DMS53 (cell line): Measurements from ENCODE around the gene BHLHE40.

Experiments used
- DNase-seq: peaks from one replicate; lab custom pipeline; 2025; lab: John Stamatoyannopoulos, UW

Gene BHLHE40

GRCh38 chr3:5001135-5001534, 21.9 kb downstream of the BHLHE40 start:
- no peak for DNase-seq

GRCh38 chr3:5001805-5002173, 22.6 kb downstream of the BHLHE40 start:
- no peak for DNase-seq

GRCh38 chr3:5002174-5002870, 23.1 kb downstream of the BHLHE40 start:
- no peak for DNase-seq

- DNase-seq, result no peak
Measured at GRCh38 chr3:5002871-5003247, 23.6 kb downstream of the BHLHE40 start.

GRCh38 chr3:5004319-5005152, 25.3 kb downstream of the BHLHE40 start:
- DNase-seq, result no peak

- peak; percentile 0 for DNase-seq
Measured at GRCh38 chr3:5005367-5005766, 26.1 kb downstream of the BHLHE40 start.

GRCh38 chr3:5006755-5007202, 27.5 kb downstream of the BHLHE40 start:
- DNase-seq, result no peak

- DNase-seq, result no peak
Measured at GRCh38 chr3:5007873-5008272, 28.6 kb downstream of the BHLHE40 start.

GRCh38 chr3:5009506-5010109, 30.4 kb downstream of the BHLHE40 start:
- no peak for DNase-seq

- DNase-seq, result no peak
Measured at GRCh38 chr3:5010140-5010539, 30.9 kb downstream of the BHLHE40 start.

GRCh38 chr3:5010706-5011554, 31.7 kb downstream of the BHLHE40 start:
- DNase-seq, result no peak

GRCh38 chr3:5011555-5012256, 32.5 kb downstream of the BHLHE40 start:
- DNase-seq, result no peak

GRCh38 chr3:5012367-5012766, 33.1 kb downstream of the BHLHE40 start:
- DNase-seq, result no peak

- DNase-seq, result peak; percentile 1
Measured at GRCh38 chr3:5013021-5013906, 34.0 kb downstream of the BHLHE40 start.

GRCh38 chr3:5014391-5014790, 35.2 kb downstream of the BHLHE40 start:
- DNase-seq, result no peak

- DNase-seq, result no peak
Measured at GRCh38 chr3:5015056-5015455, 35.8 kb downstream of the BHLHE40 start.

- DNase-seq, result peak; percentile 61
Measured at GRCh38 chr3:5016211-5017161, 37.2 kb downstream of the BHLHE40 start.

- no peak for DNase-seq
Measured at GRCh38 chr3:5017925-5018531, 38.8 kb downstream of the BHLHE40 start.
